Uterus (tissue), 4 donors: Measurements from ENCODE around the gene CKS1B. TPM values are rescaled to one million over a fixed set of nuclear protein-coding genes. Genes with fewer than 3 reads are reported as not detected.
A peak's percentile ranks its signal among the peaks of the same experiment; 100 is the strongest.

Experiments used
- DNase-seq, 2 donors: peaks; one replicate each; pipeline ENCODE4 v3.0.0-alpha.2; 2019 to 2020
- H3K27ac ChIP-seq, 2 donors: fragments of 200-600 bp; sonication (generic); 1 replicate in 1 of 2; 2 replicates in 1 of 2; pipeline ENCODE4 v1.5.1; 2016 to 2018
- H3K27me3 ChIP-seq, 2 donors: fragments of 200-600 bp; sonication (generic); one replicate each; pipeline ENCODE4 v1.5.1; 2018 to 2019; ENCODE audit warnings: control low read depth in 1 of 2
- H3K36me3 ChIP-seq, 2 donors: fragments of 200-600 bp; sonication (generic); one replicate each; pipeline ENCODE4 v1.5.1; 2019; ENCODE audit warnings: control low read depth in 1 of 2
- H3K4me1 ChIP-seq, 2 donors: fragments of 200-600 bp; sonication (generic); one replicate each; pipeline ENCODE4 v1.5.1; 2018 to 2019; ENCODE audit warnings: control low read depth in 1 of 2
- H3K4me3 ChIP-seq, 2 donors: fragments of 200-600 bp; sonication (generic); 1 replicate in 1 of 2; 2 replicates in 1 of 2; pipeline ENCODE4 v1.5.1; 2018 to 2019; ENCODE audit warnings: mild to moderate bottlenecking in 1 of 2
- H3K9me3 ChIP-seq, 2 donors: fragments of 200-600 bp; sonication (generic); one replicate each; pipeline ENCODE4 v1.5.1; 2019; ENCODE audit warnings: control low read depth in 1 of 2
- CTCF ChIP-seq, 4 experiments: fragments of 200-600 bp in 2 of 4; fragments of 450-650 bp in 2 of 4; sonication (generic) in 2 of 4; IDR thresholded peaks; one replicate each; pipeline ENCODE4 v1.5.1; 2016 to 2019; ENCODE audit warnings: antibody characterized with exemption in 4 of 4, mild to moderate bottlenecking in 2 of 4, moderate library complexity in 1 of 4
- POLR2A ChIP-seq, 2 donors: fragments of 450-650 bp; IDR thresholded peaks; one replicate each; pipeline ENCODE4 v1.6.1; 2016; ENCODE audit warnings: antibody characterized with exemption in 2 of 2, mild to moderate bottlenecking in 1 of 2, moderate library complexity in 1 of 2
- intact Hi-C: fragments of 100-400 bp; cut with DNase I; formaldehyde crosslinking; loops from one replicate; pipeline ENCODE4 v1.15.1; 2023; ENCODE audit warnings: low total_unique reads
- total RNA-seq, 4 donors: library from RNA; depleted of rRNA in 3 of 4; stranded (reverse); fragments of >200 nt in 3 of 4; gene quantifications; one replicate each; pipeline versions ENCODE4 v1.1.0 to v1.2.4, GENCODE V29; 2014 to 2023
- donor health status: DM: yes; HTN: yes; CAD: no.

CKS1B gene
- 10 to 100 TPM; 14.1 to 52.7 (median 22.8) TPM for total RNA-seq

DNA sequence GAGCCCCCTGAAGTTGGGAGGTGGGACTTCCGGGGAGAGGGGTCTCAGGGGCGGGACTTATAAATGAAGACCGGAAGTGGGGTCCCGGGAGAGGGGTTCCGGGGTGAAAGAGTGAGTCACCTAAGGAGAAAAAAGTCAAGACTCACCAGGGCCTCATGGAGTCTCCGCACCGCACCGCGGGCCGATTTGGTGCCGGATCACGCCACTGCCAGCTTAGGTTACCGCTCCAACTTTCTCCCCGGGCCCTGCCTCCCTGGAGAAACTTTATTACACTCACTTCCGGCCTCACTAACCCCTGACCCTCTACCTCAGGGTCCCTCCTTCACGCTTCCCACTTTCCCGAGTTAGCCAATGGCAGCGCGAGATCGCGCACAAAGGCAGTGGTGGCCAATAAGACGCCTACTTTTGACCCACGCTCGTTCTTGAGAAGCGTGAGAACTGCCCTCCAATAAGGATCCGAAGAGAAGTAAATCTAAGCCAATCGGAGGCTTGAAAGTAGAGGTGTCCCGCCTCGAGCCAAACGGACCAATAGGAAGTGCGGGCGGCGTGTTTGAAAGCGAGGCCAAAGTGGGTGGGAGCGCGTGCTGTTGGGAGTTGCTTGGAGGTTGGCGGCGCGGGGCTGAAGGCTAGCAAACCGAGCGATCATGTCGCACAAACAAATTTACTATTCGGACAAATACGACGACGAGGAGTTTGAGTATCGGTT, at the start of gene CKS1B:
Gene CKS1B (plus strand): TSS at position 580 of the 706 bp plus-strand sequence. CDS start 65 bp downstream, at position 645.
- no peaks in the 10 kb centered on the region for H3K36me3 ChIP-seq
- peaks cover 3 to 8% of the 10 kb centered on the region in 2 donors for H3K4me1 ChIP-seq
- peak within 1 kb of the TSS; percentile 54 to 73 for H3K4me3 ChIP-seq
- H3K27ac ChIP-seq, result peak within 1 kb of the TSS; percentile 99
- no peaks in the 10 kb centered on the region for H3K9me3 ChIP-seq
- no peaks in the 10 kb centered on the region for H3K27me3 ChIP-seq
- intact Hi-C loops, result no loop called here
- DNase-seq, result peak; percentile 98
- TF ChIP-seq CTCF (IDR thresholded peaks at IDR 0.05) (no peak), POLR2A (IDR thresholded peaks at IDR 0.05) (peak in 1 of 2 donors; percentile 45)

- H3K27me3 ChIP-seq, result no peaks in the 10 kb centered on the region
- no peaks in the 10 kb centered on the region for H3K4me1 ChIP-seq
- H3K9me3 ChIP-seq, result no peaks in the 10 kb centered on the region
- intact Hi-C loops, result no loop called here
- H3K27ac ChIP-seq, result no peak overlapping the region
- no peaks in the 10 kb centered on the region for H3K36me3 ChIP-seq
- TF ChIP-seq POLR2A (IDR thresholded peaks at IDR 0.05) (no peak), CTCF (IDR thresholded peaks at IDR 0.05) (no peak)
- no peak for DNase-seq
- H3K4me3 ChIP-seq, result no peak overlapping the region
Observed at GRCh38 chr1:154925335-154926170, 48.9 kb upstream of the CKS1B start.

- no peak for DNase-seq
- intact Hi-C loops, result no loop called here
- Histone ChIP-seq H3K27me3 (no peaks in the 10 kb centered on the region), H3K36me3 (no peaks in the 10 kb centered on the region), H3K9me3 (no peaks in the 10 kb centered on the region), H3K27ac (no peak overlapping the region), H3K4me1 (no peaks in the 10 kb centered on the region), H3K4me3 (no peak overlapping the region)
- no peak for TF ChIP-seq CTCF (IDR thresholded peaks at IDR 0.05)
- no peak for TF ChIP-seq POLR2A (IDR thresholded peaks at IDR 0.05)
Observed at GRCh38 chr1:154926201-154926600, 48.3 kb upstream of the CKS1B start.

GRCh38 chr1:154931940-154932487, 42.5 kb upstream of the CKS1B start:
- Histone ChIP-seq H3K4me1 (no peaks in the 10 kb centered on the region), H3K9me3 (no peaks in the 10 kb centered on the region), H3K36me3 (no peaks in the 10 kb centered on the region), H3K27ac (no peak overlapping the region), H3K27me3 (no peaks in the 10 kb centered on the region), H3K4me3 (no peak overlapping the region)
- DNase-seq, result no peak
- TF ChIP-seq POLR2A (IDR thresholded peaks at IDR 0.05) (no peak), CTCF (IDR thresholded peaks at IDR 0.05) (no peak)
- intact Hi-C loops, result no loop called here
